Vagina (tissue), 2 donors: ENCODE measurements around the gene RNF227. TPM values are rescaled to one million over a fixed set of nuclear protein-coding genes. Genes with fewer than 3 reads are reported as not detected.

Experiments used
- DNase-seq, 2 donors: peaks; one replicate each; pipeline ENCODE4 v3.0.0-alpha.2; 2017; ENCODE audit errors: extremely low spot score in 2 of 2
- H3K27ac ChIP-seq: fragments of 200-600 bp; sonication (generic); one replicate; pipeline ENCODE4 v1.5.1; 2019
- H3K27me3 ChIP-seq: fragments of 200-600 bp; sonication (generic); one replicate; pipeline ENCODE4 v1.5.1; 2019
- H3K36me3 ChIP-seq, 2 donors: fragments of 200-600 bp; sonication (generic); one replicate each; pipeline ENCODE4 v1.5.1; 2017 to 2019
- H3K4me1 ChIP-seq: fragments of 200-600 bp; sonication (generic); one replicate; pipeline ENCODE4 v1.5.1; 2019
- H3K4me3 ChIP-seq, 2 donors: fragments of 200-600 bp; sonication (generic); 1 replicate in 1 of 2; 2 replicates in 1 of 2; pipeline ENCODE4 v1.5.1; 2016 to 2019
- H3K9me3 ChIP-seq: fragments of 200-600 bp; sonication (generic); one replicate; pipeline ENCODE4 v1.5.1; 2019
- CTCF ChIP-seq, 3 experiments: fragments of 450-650 bp in 2 of 3; fragments of 200-600 bp in 1 of 3; sonication (generic) in 1 of 3; IDR thresholded peaks; one replicate each; pipeline ENCODE4 v1.5.1; 2017 to 2019; ENCODE audit warnings: antibody characterized with exemption in 3 of 3, mild to moderate bottlenecking in 2 of 3, moderate library complexity in 2 of 3
- POLR2A ChIP-seq, 2 donors: fragments of 450-650 bp; IDR thresholded peaks; one replicate each; pipeline ENCODE4 v1.6.1; 2017; ENCODE audit warnings: antibody characterized with exemption in 2 of 2, mild to moderate bottlenecking in 2 of 2, moderate library complexity in 2 of 2
- POLR2AphosphoS5 ChIP-seq, 2 donors: sonication (generic); formaldehyde crosslinking; IDR thresholded peaks; one replicate each; pipeline ENCODE4 v1.9.0; 2017; ENCODE audit warnings: antibody characterized with exemption in 2 of 2, mild to moderate bottlenecking in 2 of 2, low read depth in 1 of 2; ENCODE audit not compliant: insufficient read depth in 1 of 2
- intact Hi-C: fragments of 100-400 bp; cut with DNase I; formaldehyde crosslinking; loops from one replicate; pipeline ENCODE4 v1.15.1; 2023
- total RNA-seq: library from RNA; depleted of rRNA; stranded (reverse); fragments of >200 nt; gene quantifications from one replicate; pipeline ENCODE4 v1.2.3, GENCODE V29; 2016

The RNF227 gene
- total RNA-seq, 1 donor from 2014 or later: 2.9 TPM

DNA sequence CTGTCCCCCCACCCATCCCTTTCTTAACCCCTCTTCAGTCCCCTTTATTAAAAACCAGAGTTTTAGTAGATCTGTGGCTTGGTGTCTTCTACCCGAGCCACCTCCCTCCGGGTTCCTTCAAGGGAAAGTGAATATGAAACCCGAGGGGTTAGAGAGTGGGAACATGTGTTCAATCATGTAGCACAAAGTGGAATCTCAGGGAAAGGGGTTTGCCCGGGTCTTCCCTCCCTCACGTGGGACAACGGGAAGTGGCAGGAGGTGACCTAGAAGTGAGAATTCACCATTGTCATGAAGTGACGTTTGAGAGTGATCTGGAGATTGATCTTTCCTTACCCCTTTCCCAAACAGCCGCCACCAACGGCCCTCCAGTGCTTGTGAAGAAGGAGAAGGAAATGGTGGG, 5.0 kb downstream of the RNF227 start:
- intact Hi-C loops: no loop called here
- no peak for TF ChIP-seq CTCF (IDR thresholded peaks at IDR 0.05)
- TF ChIP-seq POLR2A (IDR thresholded peaks at IDR 0.05): no peak
- no peak for DNase-seq
- Histone ChIP-seq H3K36me3 (peaks cover 0 to 60% of the 10 kb centered on the region in 2 donors), H3K4me3 (no peak overlapping the region), H3K27me3 (no peaks in the 10 kb centered on the region), H3K27ac (no peak overlapping the region), H3K4me1 (peaks cover 8% of the 10 kb centered on the region), H3K9me3 (no peaks in the 10 kb centered on the region)

- Histone ChIP-seq H3K9me3 (no peaks in the 10 kb centered on the region), H3K4me3 (no peak overlapping the region), H3K4me1 (peaks cover 7% of the 10 kb centered on the region), H3K36me3 (peaks cover 0 to 64% of the 10 kb centered on the region in 2 donors), H3K27me3 (no peaks in the 10 kb centered on the region), H3K27ac (no peak overlapping the region)
- no peak for DNase-seq
- intact Hi-C loops: no loop called here
- TF ChIP-seq POLR2AphosphoS5 (IDR thresholded peaks at IDR 0.05; ENCODE audit: insufficient read depth in 1 of 2, low read depth in 1 of 2) (no peak), POLR2A (IDR thresholded peaks at IDR 0.05) (no peak), CTCF (IDR thresholded peaks at IDR 0.05) (no peak)
Observed at GRCh38 chr17:7910711-7911110, 5.4 kb downstream of the RNF227 start.

GRCh38 chr17:7910281-7910680, 5.8 kb downstream of the RNF227 start:
- DNase-seq: no peak
- Histone ChIP-seq H3K9me3 (no peaks in the 10 kb centered on the region), H3K4me3 (no peak overlapping the region), H3K27ac (no peak overlapping the region), H3K4me1 (peaks cover 7% of the 10 kb centered on the region), H3K27me3 (no peaks in the 10 kb centered on the region), H3K36me3 (peaks cover 0 to 68% of the 10 kb centered on the region in 2 donors)
- TF ChIP-seq POLR2A (IDR thresholded peaks at IDR 0.05): no peak
- intact Hi-C loops: no loop called here

DNA sequence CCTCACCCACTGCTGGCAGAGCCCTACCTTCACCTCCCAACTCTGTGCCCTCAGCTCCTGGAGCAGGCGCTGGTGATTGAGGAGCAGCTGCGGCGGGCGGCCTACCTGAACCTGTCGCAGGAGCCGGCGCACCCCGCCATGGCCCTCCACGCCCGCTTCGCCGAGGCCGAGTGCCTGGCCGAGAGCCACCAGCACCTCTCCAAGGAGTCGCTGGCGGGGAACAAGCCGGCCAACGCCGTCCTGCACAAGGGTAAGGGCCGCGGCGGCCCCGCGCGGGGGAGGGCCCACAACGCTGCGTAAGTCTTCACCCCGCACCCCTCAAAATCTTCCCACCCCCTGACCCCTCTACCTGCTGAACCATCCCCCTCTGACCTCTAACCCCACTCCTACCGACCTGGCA, 7.0 kb downstream of the RNF227 start:
- H3K27ac ChIP-seq: no peak overlapping the region
- no peaks in the 10 kb centered on the region for H3K4me1 ChIP-seq
- intact Hi-C loops: no loop called here
- no peaks in the 10 kb centered on the region for H3K27me3 ChIP-seq
- no peak overlapping the region for H3K4me3 ChIP-seq
- H3K36me3 ChIP-seq: peaks cover 0 to 80% of the 10 kb centered on the region in 2 donors
- H3K9me3 ChIP-seq: no peaks in the 10 kb centered on the region
- DNase-seq: no peak
- TF ChIP-seq POLR2A (IDR thresholded peaks at IDR 0.05): no peak
- no peak for TF ChIP-seq POLR2AphosphoS5 (IDR thresholded peaks at IDR 0.05; ENCODE audit: insufficient read depth in 1 of 2, low read depth in 1 of 2)
- TF ChIP-seq CTCF (IDR thresholded peaks at IDR 0.05): no peak

- intact Hi-C loops: no loop called here
- Histone ChIP-seq H3K27me3 (no peaks in the 10 kb centered on the region), H3K9me3 (no peaks in the 10 kb centered on the region), H3K36me3 (peaks cover 0 to 100% of the 10 kb centered on the region in 2 donors), H3K4me3 (no peak overlapping the region), H3K27ac (no peak overlapping the region), H3K4me1 (no peaks in the 10 kb centered on the region)
- TF ChIP-seq CTCF (IDR thresholded peaks at IDR 0.05) (no peak), POLR2AphosphoS5 (IDR thresholded peaks at IDR 0.05; ENCODE audit: insufficient read depth in 1 of 2, low read depth in 1 of 2) (no peak), POLR2A (IDR thresholded peaks at IDR 0.05) (no peak)
- DNase-seq: no peak
Observed at GRCh38 chr17:7903154-7904103, 12.7 kb downstream of the RNF227 start.
